ENCODE data around the gene AAGAB. TPM values are rescaled to one million over a fixed set of nuclear protein-coding genes. Genes with fewer than 3 reads are reported as not detected.

Gene AAGAB
- total RNA-seq, 2 donors from 2014 or later, result 67.7 to 99.1 TPM

DNA sequence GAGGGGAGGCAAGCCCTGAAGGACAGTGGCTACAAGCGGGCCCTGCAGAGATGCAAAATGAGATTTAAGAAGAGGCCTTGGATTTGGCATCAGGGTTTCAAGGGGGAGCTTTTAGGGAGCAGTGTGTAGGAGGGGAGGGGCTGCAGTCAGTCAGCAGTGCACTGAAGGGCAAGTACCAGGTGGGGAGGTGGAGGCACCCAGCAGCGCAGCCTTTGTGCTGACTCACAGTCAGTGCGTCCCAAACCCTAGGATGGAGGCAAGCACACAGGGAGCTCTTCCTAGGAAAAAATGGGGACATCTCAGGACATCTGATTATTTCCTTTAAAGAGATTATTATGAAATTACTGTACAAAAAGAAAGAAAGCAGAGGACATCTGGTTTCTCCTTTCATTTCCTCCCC, 80.0 kb downstream of the AAGAB start:
- 97 to 100% methylated on average over 2 to 3 of the region's 3 CpGs for WGBS, 2 experiments (ENCODE audit: insufficient coverage in 1 of 2, insufficient read length in 1 of 2)
- H3K4me3 ChIP-seq (ENCODE audit: low read length), result no peak overlapping the region
- Mint-ChIP-seq H3K4me3 (no peak overlapping the region), H3K27me3 (ENCODE audit: insufficient read depth) (peaks cover 37% of the 10 kb centered on the region), H3K36me3 (ENCODE audit: low read depth) (no peaks in the 10 kb centered on the region), H3K9me3 (no peaks in the 10 kb centered on the region), H3K4me1 (peaks cover 33% of the 10 kb centered on the region), H3K27ac (no peak overlapping the region)
- H3K27ac ChIP-seq (ENCODE audit: low read depth, low read length), result no peak overlapping the region
- no peak for DNase-seq
- H3K9me3 ChIP-seq (ENCODE audit: control insufficient read depth, low read length), result no peaks in the 10 kb centered on the region
- H3K27me3 ChIP-seq (ENCODE audit: control insufficient read depth, insufficient read depth, low read length, poor library complexity, severe bottlenecking), result no peaks in the 10 kb centered on the region
- peaks cover 36% of the 10 kb centered on the region for H3K36me3 ChIP-seq (ENCODE audit: control insufficient read depth, insufficient read depth, low read length)
- no peak for TF ChIP-seq CTCF (conservative IDR thresholded peaks at IDR 0.05)
- peaks cover 20% of the 10 kb centered on the region for H3K4me1 ChIP-seq (ENCODE audit: control insufficient read depth, insufficient read depth, low read length)
- no peak overlapping the region for H3K9ac ChIP-seq (ENCODE audit: extremely low read depth, low read length, poor library complexity, severe bottlenecking)

GRCh38 chr15:67173786-67174185, 80.7 kb downstream of the AAGAB start:
- no peaks in the 10 kb centered on the region for H3K27me3 ChIP-seq (ENCODE audit: control insufficient read depth, insufficient read depth, low read length, poor library complexity, severe bottlenecking)
- peaks cover 20% of the 10 kb centered on the region for H3K4me1 ChIP-seq (ENCODE audit: control insufficient read depth, insufficient read depth, low read length)
- WGBS, 2 experiments (ENCODE audit: insufficient coverage in 1 of 2, insufficient read length in 1 of 2), result 92% methylated on average over 7 to 8 of the region's 8 CpGs
- H3K9ac ChIP-seq (ENCODE audit: extremely low read depth, low read length, poor library complexity, severe bottlenecking), result no peak overlapping the region
- H3K36me3 ChIP-seq (ENCODE audit: control insufficient read depth, insufficient read depth, low read length), result peaks cover 38% of the 10 kb centered on the region
- no peaks in the 10 kb centered on the region for H3K9me3 Mint-ChIP-seq
- peaks cover 30% of the 10 kb centered on the region for H3K4me1 Mint-ChIP-seq
- TF ChIP-seq CTCF (conservative IDR thresholded peaks at IDR 0.05), result no peak
- H3K36me3 Mint-ChIP-seq (ENCODE audit: low read depth), result peaks cover under 1% of the 10 kb centered on the region
- no peak overlapping the region for H3K27ac Mint-ChIP-seq
- H3K4me3 Mint-ChIP-seq, result no peak overlapping the region
- H3K4me3 ChIP-seq (ENCODE audit: low read length), result no peak overlapping the region
- H3K27ac ChIP-seq (ENCODE audit: low read depth, low read length), result no peak overlapping the region
- no peak for DNase-seq
- no peaks in the 10 kb centered on the region for H3K9me3 ChIP-seq (ENCODE audit: control insufficient read depth, low read length)
- peaks cover 43% of the 10 kb centered on the region for H3K27me3 Mint-ChIP-seq (ENCODE audit: insufficient read depth)

- DNase-seq, result no peak
- H3K9me3 Mint-ChIP-seq, result no peaks in the 10 kb centered on the region
- Histone ChIP-seq H3K36me3 (ENCODE audit: control insufficient read depth, insufficient read depth, low read length) (peaks cover 46% of the 10 kb centered on the region), H3K4me3 (ENCODE audit: low read length) (no peak overlapping the region), H3K9me3 (ENCODE audit: control insufficient read depth, low read length) (no peaks in the 10 kb centered on the region), H3K27me3 (ENCODE audit: control insufficient read depth, insufficient read depth, low read length, poor library complexity, severe bottlenecking) (no peaks in the 10 kb centered on the region), H3K4me1 (ENCODE audit: control insufficient read depth, insufficient read depth, low read length) (peaks cover 16% of the 10 kb centered on the region), H3K27ac (ENCODE audit: low read depth, low read length) (no peak overlapping the region), H3K9ac (ENCODE audit: extremely low read depth, low read length, poor library complexity, severe bottlenecking) (no peak overlapping the region)
- peaks cover 24% of the 10 kb centered on the region for H3K4me1 Mint-ChIP-seq
- peaks cover 51% of the 10 kb centered on the region for H3K27me3 Mint-ChIP-seq (ENCODE audit: insufficient read depth)
- H3K27ac Mint-ChIP-seq, result no peak overlapping the region
- no peak for TF ChIP-seq CTCF (conservative IDR thresholded peaks at IDR 0.05)
- no peak overlapping the region for H3K4me3 Mint-ChIP-seq
- H3K36me3 Mint-ChIP-seq (ENCODE audit: low read depth), result peaks cover 9% of the 10 kb centered on the region
- WGBS, 2 experiments (ENCODE audit: insufficient coverage in 1 of 2, insufficient read length in 1 of 2), result 94 to 95% methylated on average over 8 of the region's 8 CpGs
These were observed 81.5 kb downstream of the AAGAB start for GRCh38 chr15:67173005-67173404.
